A673 (cell line): ENCODE data around the gene PAPPA.

Source experiments
- CTCF ChIP-seq: fragments of 300-800, 200-600 bp; sonication (generic); conservative IDR thresholded peaks from 2 replicates; pipeline ENCODE4 v1.5.1; 2017; ENCODE audit warnings: low read depth, mild to moderate bottlenecking, antibody characterized with exemption, low read length, moderate library complexity, mixed read lengths
- EZH2 ChIP-seq: fragments of 200-600 bp; sonication (generic); IDR thresholded peaks from 2 replicates; pipeline ENCODE4 v1.6.1; 2017; ENCODE audit warnings: borderline replicate concordance, low read depth, mild to moderate bottlenecking, mixed read lengths, antibody characterized with exemption, low read length; ENCODE audit not compliant: poor library complexity, severe bottlenecking

DNA sequence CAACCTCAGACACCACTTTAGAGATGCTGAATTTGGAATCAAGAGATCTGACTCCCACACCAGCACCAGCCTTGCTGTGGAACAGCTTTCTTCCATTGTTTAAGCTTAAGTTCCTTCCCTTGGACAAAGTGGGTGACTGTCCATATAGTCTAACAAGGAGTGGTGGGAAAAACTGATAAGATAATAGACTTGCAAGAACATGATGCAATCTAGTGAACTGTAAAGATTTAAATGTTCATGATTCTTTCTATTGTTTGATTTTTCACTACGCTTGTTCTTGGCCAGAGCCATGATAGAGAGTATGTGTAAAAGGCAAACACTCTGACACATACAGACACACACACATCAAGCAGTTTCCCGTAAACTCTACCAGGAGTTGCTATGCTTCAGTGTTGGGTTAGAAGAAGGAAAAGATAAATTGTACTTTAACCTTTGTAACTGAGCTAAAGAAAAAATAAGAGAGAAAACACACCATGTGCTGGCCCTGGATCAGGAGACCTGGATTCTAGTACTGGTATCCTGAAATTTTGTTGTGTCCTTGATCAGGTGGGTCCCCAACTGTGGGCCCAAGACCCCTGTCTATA lies 94.3 kb downstream of the PAPPA start:
- TF ChIP-seq CTCF (no peak), EZH2 (no peak)
